Measurements from ENCODE around the gene NOD1. TPM values are rescaled to one million over a fixed set of nuclear protein-coding genes. Genes with fewer than 3 reads are reported as not detected.

NOD1 gene
- total and polyA plus RNA-seq, 2 of the 13 experiments (the other 11 are each of a cell fraction or from before 2014, with no cell fraction given): 1.7 to 2.9 TPM

DNA sequence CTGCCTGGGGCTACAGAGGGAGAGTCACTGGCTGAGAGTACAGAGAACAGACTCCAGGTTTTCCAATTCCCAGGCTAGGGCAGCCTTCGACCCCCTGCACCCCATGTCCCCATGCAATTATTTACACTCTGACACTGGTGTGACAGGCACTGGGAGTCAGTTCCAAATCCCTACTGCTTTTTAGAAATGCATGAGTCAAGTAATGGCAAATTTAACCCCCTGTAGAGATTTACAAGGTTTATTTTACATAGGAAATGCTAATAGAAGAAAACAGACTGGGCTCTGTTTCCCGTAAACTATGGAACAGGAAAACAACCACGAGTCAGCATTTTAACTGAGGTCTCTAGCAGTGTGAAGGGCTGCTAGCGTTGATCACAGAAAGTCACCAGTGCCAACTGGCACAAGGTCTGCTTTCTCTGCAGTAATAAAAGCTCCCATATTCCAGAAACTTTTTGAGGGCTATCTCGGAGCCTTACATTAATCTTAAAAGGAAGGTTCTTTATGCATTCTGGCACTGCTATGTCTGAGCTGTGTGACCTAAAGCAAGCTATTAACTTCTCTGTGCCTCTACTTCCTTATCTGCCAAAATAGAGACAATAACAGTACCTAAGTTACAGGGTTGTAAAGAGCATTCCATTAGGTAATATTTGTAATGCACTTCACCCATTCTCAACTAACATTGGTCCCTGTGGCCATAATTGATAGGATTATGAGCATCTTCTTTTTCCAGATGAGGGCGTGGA, 28.2 kb downstream of the NOD1 start:
- Histone ChIP-seq H2AFZ (ENCODE audit: low read length) (no peak overlapping the region), H3K9me3 (ENCODE audit: low read length) (no peaks in the 10 kb centered on the region), H3K4me2 (ENCODE audit: low read depth, low read length) (no peak overlapping the region), H3K9ac (ENCODE audit: insufficient read depth, low read depth, low read length) (no peak overlapping the region), H3K4me1 (ENCODE audit: insufficient read depth, low read length) (no peaks in the 10 kb centered on the region), H3K79me2 (ENCODE audit: insufficient read depth, low read length) (no peaks in the 10 kb centered on the region), H3K36me3 (replicated peaks in 1 of 2; ENCODE audit: control insufficient read depth in 1 of 2, insufficient read depth in 2 of 2, low read length in 2 of 2) (no peaks in the 10 kb centered on the region; a peak in 1 of 5 replicates), H3K27me3 (ENCODE audit: control insufficient read depth in 1 of 2, insufficient read depth in 2 of 2, low read length in 2 of 2) (no peaks in the 10 kb centered on the region), H3K4me3 (replicated peaks in 1 of 3; ENCODE audit: insufficient read depth in 1 of 3, low read depth in 2 of 3, low read length in 3 of 3) (no peak overlapping the region), H4K20me1 (ENCODE audit: insufficient read depth, low read length) (no peaks in the 10 kb centered on the region), H3K27ac (ENCODE audit: extremely low read length, insufficient read depth, low read length) (no peak overlapping the region)
- no peak for FAIRE-seq
- TF ChIP-seq MAFK (conservative IDR thresholded peaks at IDR 0.05 in 1 of 2, IDR thresholded peaks at IDR 0.05 in 1 of 2; ENCODE audit: low read length in 2 of 2): peak; percentile 79 to 89
- no peak for TF ChIP-seq SOX5 (CRISPR knock-in tag; IDR thresholded peaks at IDR 0.05; ENCODE audit: borderline replicate concordance)
- peak; percentile 86 for TF ChIP-seq MAFF (IDR thresholded peaks at IDR 0.05; ENCODE audit: low read depth, low read length)
- peak; percentile 57; the same call in 1 of the 2 replicates for TF ChIP-seq PRDM15 (CRISPR knock-in tag; IDR thresholded peaks at IDR 0.05)
- no peak for TF ChIP-seq KAT7 (CRISPR knock-in tag; IDR thresholded peaks at IDR 0.05; ENCODE audit: borderline replicate concordance)
- no peak for TF ChIP-seq ZNF660 (CRISPR knock-in tag; IDR thresholded peaks at IDR 0.05; ENCODE audit: borderline replicate concordance, low read depth)
- no peak for TF ChIP-seq HNRNPUL1 (IDR thresholded peaks at IDR 0.05; ENCODE audit: low read depth, low read length)
- TF ChIP-seq, protein P1, sequence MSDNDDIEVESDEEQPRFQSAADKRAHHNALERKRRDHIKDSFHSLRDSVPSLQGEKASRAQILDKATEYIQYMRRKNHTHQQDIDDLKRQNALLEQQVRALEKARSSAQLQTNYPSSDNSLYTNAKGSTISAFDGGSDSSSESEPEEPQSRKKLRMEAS (IDR thresholded peaks at IDR 0.05): no peak
- no peak for ATAC-seq
- in situ Hi-C loops (cut with HindIII; ENCODE audit: extremely low pct_ligation_motif_present, low pct_unique_long_range_greater_than_20kb) (no loop called here), intact Hi-C loops (cut with micrococcal nuclease; ENCODE audit: unreplicated experiment) (no loop called here)
- no peak for DNase-seq (ENCODE audit: low spot score)
- CTCF ChIA-PET (ENCODE audit: low intra/inter-chr PET ratio, low total read pairs): no interaction called here
- no TSS peak for BruUV-seq (replicated peaks)
- WGBS (ENCODE audit: low lambda C conversion rate): 87% methylated on average over 6 of the region's 6 CpGs
- POLR2A ChIA-PET: no interaction called here

All from HepG2 (cell line).